HG03108 (cell line): ENCODE measurements around the gene SORCS2.

Experiments
- ATAC-seq: cut with Tn5 transposase; IDR thresholded peaks from one replicate; pipeline ENCODE4 v1.9.1; 2021; ENCODE audit warnings: moderate library complexity; ENCODE audit not compliant: unreplicated experiment

SORCS2 gene

GRCh38 chr4:7348946-7349900 is 156.9 kb downstream of the SORCS2 start:
- ATAC-seq = no peak

- ATAC-seq = no peak
Measured at GRCh38 chr4:7350396-7350795, 158.1 kb downstream of the SORCS2 start.

GRCh38 chr4:7351014-7351413 is 158.7 kb downstream of the SORCS2 start:
- no peak for ATAC-seq

GRCh38 chr4:7352486-7352885 is 160.1 kb downstream of the SORCS2 start:
- no peak for ATAC-seq

- no peak for ATAC-seq
Measured at GRCh38 chr4:7353046-7353790, 160.9 kb downstream of the SORCS2 start.

GRCh38 chr4:7353846-7354610 is 161.7 kb downstream of the SORCS2 start:
- ATAC-seq = no peak

GRCh38 chr4:7354927-7355326 is 162.6 kb downstream of the SORCS2 start:
- no peak for ATAC-seq

GRCh38 chr4:7355795-7356194 is 163.5 kb downstream of the SORCS2 start:
- no peak for ATAC-seq

GRCh38 chr4:7356667-7357310 is 164.5 kb downstream of the SORCS2 start:
- ATAC-seq = no peak

- no peak for ATAC-seq
Measured at GRCh38 chr4:7357323-7357722, 165.0 kb downstream of the SORCS2 start.

GRCh38 chr4:7358100-7358735 is 165.9 kb downstream of the SORCS2 start:
- no peak for ATAC-seq

- ATAC-seq = no peak
Measured at GRCh38 chr4:7359400-7360062, 167.2 kb downstream of the SORCS2 start.

- ATAC-seq = no peak
Measured at GRCh38 chr4:7360806-7361205, 168.5 kb downstream of the SORCS2 start.

- no peak for ATAC-seq
Measured at GRCh38 chr4:7361280-7361895, 169.1 kb downstream of the SORCS2 start.

- no peak for ATAC-seq
Measured at GRCh38 chr4:7362341-7362740, 170.0 kb downstream of the SORCS2 start.

- ATAC-seq = no peak
Measured at GRCh38 chr4:7362862-7363430, 170.6 kb downstream of the SORCS2 start.

GRCh38 chr4:7364979-7365378 is 172.6 kb downstream of the SORCS2 start:
- ATAC-seq = no peak

- ATAC-seq = no peak
Measured at GRCh38 chr4:7365462-7366179, 173.3 kb downstream of the SORCS2 start.
